HL-60 (cell line): ENCODE results near the gene DUS1L.
A peak's percentile ranks its signal among the peaks of the same experiment; 100 is the strongest.

Experiments
- DNase-seq, 2 experiments: peaks; one replicate each; pipeline ENCODE4 v3.0.0-alpha.2; 2010 to 2020; ENCODE audit warnings: low read depth in 1 of 2, low spot score in 1 of 2
- H3K27ac ChIP-seq: fragments of 250-450 bp; sonication (Bioruptor Pico); replicated peaks from 2 replicates; pipeline ENCODE4 v1.5.1; 2020; ENCODE audit warnings: mild to moderate bottlenecking, moderate library complexity
- H3K27me3 ChIP-seq: fragments of 250-450 bp; sonication (Bioruptor Pico); 2 replicates; pipeline ENCODE4 v1.5.1; 2021; ENCODE audit warnings: mild to moderate bottlenecking, moderate library complexity; ENCODE audit not compliant: insufficient read depth, poor library complexity, severe bottlenecking
- H3K4me3 ChIP-seq: replicated peaks from 2 replicates; pipeline ENCODE4 v1.5.1; 2011; ENCODE audit warnings: mild to moderate bottlenecking, control low read depth, low read length; ENCODE audit not compliant: insufficient read depth
- GABPA ChIP-seq: IDR thresholded peaks from 2 replicates; pipeline ENCODE4 v1.6.1; 2012; ENCODE audit warnings: low read depth
- POLR2AphosphoS5 ChIP-seq: IDR thresholded peaks from 2 replicates; pipeline ENCODE4 v1.6.1; 2012; ENCODE audit warnings: low read depth
- SPI1 ChIP-seq: IDR thresholded peaks from 2 replicates; pipeline ENCODE4 v1.6.1; 2012; ENCODE audit warnings: low read depth, mild to moderate bottlenecking, borderline replicate concordance
- TF ChIP-seq, protein P1 (sequence below): IDR thresholded peaks from 2 replicates; pipeline ENCODE4 v1.6.1; 2012; ENCODE audit warnings: low read depth; ENCODE audit not compliant: insufficient replicate concordance
- TF ChIP-seq, protein P2 (sequence below): IDR thresholded peaks from one replicate; pipeline ENCODE4 v1.5.1; 2011; ENCODE audit warnings: low read length, control low read depth, inconsistent platforms; ENCODE audit not compliant: insufficient read depth

The DUS1L gene

DNA sequence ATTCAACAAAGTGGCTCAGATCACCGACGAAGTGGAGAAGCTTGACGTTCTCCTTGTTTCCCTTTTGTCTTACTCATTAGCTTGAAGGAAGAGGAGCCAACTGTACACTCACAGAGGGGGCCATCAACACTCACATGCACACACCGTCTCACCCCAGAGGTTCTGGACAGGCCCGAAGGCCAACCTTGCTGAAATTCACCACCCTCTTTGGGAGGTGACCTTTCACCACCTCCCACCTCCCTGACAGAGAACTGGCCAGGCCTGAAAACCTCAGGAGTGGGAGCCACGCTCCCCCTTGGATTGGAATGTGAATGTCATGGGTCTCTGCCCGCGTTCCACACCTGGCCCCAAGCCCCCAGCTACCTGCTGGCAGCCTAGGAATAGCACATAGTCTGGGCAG lies 30.1 kb downstream of the DUS1L start:
- TF ChIP-seq SPI1 (no peak), GABPA (no peak), POLR2AphosphoS5 (no peak)
- TF ChIP-seq, protein P1, sequence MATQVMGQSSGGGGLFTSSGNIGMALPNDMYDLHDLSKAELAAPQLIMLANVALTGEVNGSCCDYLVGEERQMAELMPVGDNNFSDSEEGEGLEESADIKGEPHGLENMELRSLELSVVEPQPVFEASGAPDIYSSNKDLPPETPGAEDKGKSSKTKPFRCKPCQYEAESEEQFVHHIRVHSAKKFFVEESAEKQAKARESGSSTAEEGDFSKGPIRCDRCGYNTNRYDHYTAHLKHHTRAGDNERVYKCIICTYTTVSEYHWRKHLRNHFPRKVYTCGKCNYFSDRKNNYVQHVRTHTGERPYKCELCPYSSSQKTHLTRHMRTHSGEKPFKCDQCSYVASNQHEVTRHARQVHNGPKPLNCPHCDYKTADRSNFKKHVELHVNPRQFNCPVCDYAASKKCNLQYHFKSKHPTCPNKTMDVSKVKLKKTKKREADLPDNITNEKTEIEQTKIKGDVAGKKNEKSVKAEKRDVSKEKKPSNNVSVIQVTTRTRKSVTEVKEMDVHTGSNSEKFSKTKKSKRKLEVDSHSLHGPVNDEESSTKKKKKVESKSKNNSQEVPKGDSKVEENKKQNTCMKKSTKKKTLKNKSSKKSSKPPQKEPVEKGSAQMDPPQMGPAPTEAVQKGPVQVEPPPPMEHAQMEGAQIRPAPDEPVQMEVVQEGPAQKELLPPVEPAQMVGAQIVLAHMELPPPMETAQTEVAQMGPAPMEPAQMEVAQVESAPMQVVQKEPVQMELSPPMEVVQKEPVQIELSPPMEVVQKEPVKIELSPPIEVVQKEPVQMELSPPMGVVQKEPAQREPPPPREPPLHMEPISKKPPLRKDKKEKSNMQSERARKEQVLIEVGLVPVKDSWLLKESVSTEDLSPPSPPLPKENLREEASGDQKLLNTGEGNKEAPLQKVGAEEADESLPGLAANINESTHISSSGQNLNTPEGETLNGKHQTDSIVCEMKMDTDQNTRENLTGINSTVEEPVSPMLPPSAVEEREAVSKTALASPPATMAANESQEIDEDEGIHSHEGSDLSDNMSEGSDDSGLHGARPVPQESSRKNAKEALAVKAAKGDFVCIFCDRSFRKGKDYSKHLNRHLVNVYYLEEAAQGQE, result no peak
- TF ChIP-seq, protein P2, sequence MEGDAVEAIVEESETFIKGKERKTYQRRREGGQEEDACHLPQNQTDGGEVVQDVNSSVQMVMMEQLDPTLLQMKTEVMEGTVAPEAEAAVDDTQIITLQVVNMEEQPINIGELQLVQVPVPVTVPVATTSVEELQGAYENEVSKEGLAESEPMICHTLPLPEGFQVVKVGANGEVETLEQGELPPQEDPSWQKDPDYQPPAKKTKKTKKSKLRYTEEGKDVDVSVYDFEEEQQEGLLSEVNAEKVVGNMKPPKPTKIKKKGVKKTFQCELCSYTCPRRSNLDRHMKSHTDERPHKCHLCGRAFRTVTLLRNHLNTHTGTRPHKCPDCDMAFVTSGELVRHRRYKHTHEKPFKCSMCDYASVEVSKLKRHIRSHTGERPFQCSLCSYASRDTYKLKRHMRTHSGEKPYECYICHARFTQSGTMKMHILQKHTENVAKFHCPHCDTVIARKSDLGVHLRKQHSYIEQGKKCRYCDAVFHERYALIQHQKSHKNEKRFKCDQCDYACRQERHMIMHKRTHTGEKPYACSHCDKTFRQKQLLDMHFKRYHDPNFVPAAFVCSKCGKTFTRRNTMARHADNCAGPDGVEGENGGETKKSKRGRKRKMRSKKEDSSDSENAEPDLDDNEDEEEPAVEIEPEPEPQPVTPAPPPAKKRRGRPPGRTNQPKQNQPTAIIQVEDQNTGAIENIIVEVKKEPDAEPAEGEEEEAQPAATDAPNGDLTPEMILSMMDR, result no peak
- no peak overlapping the region for H3K27ac ChIP-seq
- DNase-seq, result no peak
- H3K4me3 ChIP-seq, result no peak overlapping the region
- no peaks in the 10 kb centered on the region for H3K27me3 ChIP-seq

DNA sequence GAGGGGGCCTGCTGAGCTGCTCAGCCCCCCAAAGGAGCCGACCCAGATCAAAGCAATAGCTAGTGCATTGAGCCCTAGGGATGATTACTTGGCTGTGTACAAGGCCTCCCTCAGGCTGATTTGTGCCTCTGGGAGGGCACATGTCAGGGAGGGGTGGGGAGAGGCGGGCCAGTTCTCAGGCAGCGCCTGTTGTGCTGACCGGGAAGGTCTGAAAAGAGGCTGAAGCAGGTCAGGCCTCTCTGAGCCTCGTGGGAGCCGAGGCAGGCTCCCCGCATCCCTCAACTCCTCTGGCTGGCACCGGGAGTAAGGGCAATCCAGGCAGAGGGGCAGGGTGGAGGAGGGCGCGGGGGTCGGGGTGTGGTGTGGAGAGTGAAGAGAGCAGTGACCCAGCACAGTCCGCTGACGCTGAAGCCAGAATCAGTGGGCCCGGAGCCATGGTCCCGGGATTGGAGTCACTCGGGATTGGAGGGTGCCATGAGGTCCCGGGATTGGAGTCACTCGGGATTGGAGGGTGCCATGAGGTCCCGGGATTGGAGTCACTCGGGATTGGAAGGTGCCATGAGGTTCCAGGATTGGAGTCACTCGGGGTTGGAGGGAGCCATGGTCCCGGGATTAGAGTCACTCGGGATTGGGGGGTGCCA lies 31.1 kb downstream of the DUS1L start:
- H3K27ac ChIP-seq, result no peak overlapping the region

DNA sequence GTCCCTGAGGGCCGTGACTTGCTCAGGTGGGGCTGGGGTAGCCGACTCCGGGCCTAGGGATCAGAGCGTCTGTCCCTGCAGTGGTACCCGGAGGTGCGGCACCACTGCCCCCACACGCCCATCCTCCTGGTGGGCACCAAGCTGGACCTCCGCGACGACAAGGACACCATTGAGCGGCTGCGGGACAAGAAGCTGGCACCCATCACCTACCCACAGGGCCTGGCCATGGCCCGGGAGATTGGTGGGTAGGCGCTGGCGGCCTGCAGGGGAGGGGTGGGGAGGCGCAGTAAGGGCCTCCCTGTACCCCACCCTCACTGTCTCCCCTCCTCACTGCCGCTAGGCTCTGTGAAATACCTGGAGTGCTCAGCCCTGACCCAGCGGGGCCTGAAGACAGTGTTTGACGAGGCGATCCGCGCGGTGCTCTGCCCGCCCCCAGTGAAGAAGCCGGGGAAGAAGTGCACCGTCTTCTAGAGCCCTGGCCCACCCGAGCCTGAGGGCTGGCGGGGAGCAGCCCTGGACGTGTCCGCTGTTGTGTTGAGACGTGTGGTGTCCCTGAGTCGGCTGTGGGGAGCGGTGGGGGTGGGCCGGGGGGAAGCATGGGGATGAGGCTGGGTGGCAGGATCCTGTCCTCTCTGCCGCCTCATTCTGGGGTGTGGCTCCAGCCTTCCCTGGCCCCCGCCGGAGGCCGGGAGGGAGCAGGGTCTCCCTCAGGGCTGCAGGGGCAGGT lies 32.1 kb downstream of the DUS1L start:
- Histone ChIP-seq H3K27ac (no peak overlapping the region), H3K4me3 (no peak overlapping the region), H3K27me3 (no peaks in the 10 kb centered on the region)
- no peak for DNase-seq
- TF ChIP-seq SPI1, result no peak
- TF ChIP-seq POLR2AphosphoS5, result no peak
- TF ChIP-seq, protein P1, result no peak
- TF ChIP-seq GABPA, result no peak
- TF ChIP-seq, protein P2, result no peak

More for the DNA sequence above, 31.1 kb downstream of the DUS1L start:
- Histone ChIP-seq H3K27me3 (no peaks in the 10 kb centered on the region), H3K4me3 (no peak overlapping the region)
- DNase-seq, result no peak
- TF ChIP-seq, protein P1, result no peak
- TF ChIP-seq GABPA, result no peak
- TF ChIP-seq, protein P2, result no peak
- TF ChIP-seq POLR2AphosphoS5, result peak; percentile 29; the same call in 1 of the 2 replicates
- TF ChIP-seq SPI1, result no peak
